HCT116 (cell line): ENCODE results near the gene ZBTB39.

Source experiments
- ATF3 ChIP-seq: IDR thresholded peaks from 2 replicates; pipeline ENCODE4 v1.6.1; 2012
- CEBPB ChIP-seq: IDR thresholded peaks from 2 replicates; pipeline ENCODE4 v1.6.1; 2012; ENCODE audit warnings: low read depth
- CTCF ChIP-seq, 3 experiments: fragments of 200-600 bp in 1 of 3; sonication (generic) in 1 of 3; IDR thresholded peaks in 2 of 3; conservative IDR thresholded peaks in 1 of 3; 2 replicates each; pipeline ENCODE4 v1.5.1; 2012 to 2017; ENCODE audit warnings: low read depth in 2 of 3, low read length in 2 of 3, antibody characterized with exemption in 1 of 3, borderline replicate concordance in 1 of 3, control low read depth in 1 of 3, mild to moderate bottlenecking in 1 of 3, mixed read lengths in 1 of 3, mixed run types in 1 of 3, moderate library complexity in 1 of 3; ENCODE audit not compliant: insufficient read depth in 1 of 3
- EZH2 ChIP-seq: fragments of 200-600 bp; sonication (generic); IDR thresholded peaks from 2 replicates; pipeline ENCODE4 v1.6.1; 2017; ENCODE audit warnings: antibody characterized with exemption, mixed run types
- EZH2phosphoT487 ChIP-seq: fragments of 200-600 bp; IDR thresholded peaks from 2 replicates; pipeline ENCODE4 v1.6.1; 2018; ENCODE audit warnings: antibody characterized with exemption, borderline replicate concordance
- POLR2A ChIP-seq: IDR thresholded peaks from 2 replicates; pipeline ENCODE4 v1.7.0; 2011; ENCODE audit warnings: borderline replicate concordance; ENCODE audit not compliant: insufficient read depth, insufficient read length; ENCODE audit errors: extremely low read depth
- POLR2AphosphoS5 ChIP-seq: IDR thresholded peaks from 2 replicates; pipeline ENCODE4 v1.6.1; 2011; ENCODE audit warnings: mild to moderate bottlenecking, low read depth, low read length, moderate library complexity
- RAD21 ChIP-seq: IDR thresholded peaks from 2 replicates; pipeline ENCODE4 v1.6.1; 2012; ENCODE audit warnings: low read depth, mild to moderate bottlenecking
- SRF ChIP-seq: IDR thresholded peaks from 2 replicates; pipeline ENCODE4 v1.6.1; 2012; ENCODE audit warnings: low read depth
- ZFX ChIP-seq: fragments of 450-650 bp; IDR thresholded peaks from 2 replicates; pipeline ENCODE4 v1.6.1; 2017
- ZNF274 ChIP-seq: fragments of 200-500 bp; sonication (Bioruptor generic); IDR thresholded peaks from 2 replicates; pipeline ENCODE4 v1.6.1; 2014; ENCODE audit warnings: mild to moderate bottlenecking, low read depth, low read length, inconsistent platforms
- TF ChIP-seq, protein P1 (sequence below): IDR thresholded peaks from 2 replicates; pipeline ENCODE4 v1.6.1; 2012; ENCODE audit warnings: low read depth

- TF ChIP-seq POLR2AphosphoS5 (no peak), ZFX (no peak), POLR2A (no peak), CTCF (IDR thresholded peaks at IDR 0.05 in 2 of 3, conservative IDR thresholded peaks at IDR 0.05 in 1 of 3; ENCODE audit: borderline replicate concordance in 1 of 3, insufficient read depth in 1 of 3, low read depth in 2 of 3, low read length in 2 of 3) (no peak), EZH2 (no peak), EZH2phosphoT487 (no peak), CEBPB (no peak), ZNF274 (no peak), RAD21 (no peak), SRF (no peak), ATF3 (no peak)
- TF ChIP-seq, protein P1, sequence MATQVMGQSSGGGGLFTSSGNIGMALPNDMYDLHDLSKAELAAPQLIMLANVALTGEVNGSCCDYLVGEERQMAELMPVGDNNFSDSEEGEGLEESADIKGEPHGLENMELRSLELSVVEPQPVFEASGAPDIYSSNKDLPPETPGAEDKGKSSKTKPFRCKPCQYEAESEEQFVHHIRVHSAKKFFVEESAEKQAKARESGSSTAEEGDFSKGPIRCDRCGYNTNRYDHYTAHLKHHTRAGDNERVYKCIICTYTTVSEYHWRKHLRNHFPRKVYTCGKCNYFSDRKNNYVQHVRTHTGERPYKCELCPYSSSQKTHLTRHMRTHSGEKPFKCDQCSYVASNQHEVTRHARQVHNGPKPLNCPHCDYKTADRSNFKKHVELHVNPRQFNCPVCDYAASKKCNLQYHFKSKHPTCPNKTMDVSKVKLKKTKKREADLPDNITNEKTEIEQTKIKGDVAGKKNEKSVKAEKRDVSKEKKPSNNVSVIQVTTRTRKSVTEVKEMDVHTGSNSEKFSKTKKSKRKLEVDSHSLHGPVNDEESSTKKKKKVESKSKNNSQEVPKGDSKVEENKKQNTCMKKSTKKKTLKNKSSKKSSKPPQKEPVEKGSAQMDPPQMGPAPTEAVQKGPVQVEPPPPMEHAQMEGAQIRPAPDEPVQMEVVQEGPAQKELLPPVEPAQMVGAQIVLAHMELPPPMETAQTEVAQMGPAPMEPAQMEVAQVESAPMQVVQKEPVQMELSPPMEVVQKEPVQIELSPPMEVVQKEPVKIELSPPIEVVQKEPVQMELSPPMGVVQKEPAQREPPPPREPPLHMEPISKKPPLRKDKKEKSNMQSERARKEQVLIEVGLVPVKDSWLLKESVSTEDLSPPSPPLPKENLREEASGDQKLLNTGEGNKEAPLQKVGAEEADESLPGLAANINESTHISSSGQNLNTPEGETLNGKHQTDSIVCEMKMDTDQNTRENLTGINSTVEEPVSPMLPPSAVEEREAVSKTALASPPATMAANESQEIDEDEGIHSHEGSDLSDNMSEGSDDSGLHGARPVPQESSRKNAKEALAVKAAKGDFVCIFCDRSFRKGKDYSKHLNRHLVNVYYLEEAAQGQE, result no peak
These were observed 44.7 kb upstream of the ZBTB39 start for GRCh38 chr12:57051011-57051410.
